Lung (tissue), 12 donors: ENCODE measurements around the gene CPNE7. TPM values are rescaled to one million over a fixed set of nuclear protein-coding genes. Genes with fewer than 3 reads are reported as not detected.

Experiments used
- ATAC-seq: fragments of 200-7000 bp; cut with Tn5 transposase; one replicate; pipeline ENCODE4 v1.9.1; 2020; ENCODE audit warnings: moderate number of reproducible peaks; ENCODE audit not compliant: insufficient read depth, low FRiP score
- DNase-seq, 3 donors: peaks; one replicate each; pipeline ENCODE4 v3.0.0-alpha.2; 2013 to 2017
- H3K27ac ChIP-seq, 2 donors: one replicate each; pipeline ENCODE4 v1.5.1; 2013; ENCODE audit warnings: mild to moderate bottlenecking in 2 of 2, moderate library complexity in 2 of 2, control low read depth in 1 of 2, inconsistent platforms in 1 of 2, low read depth in 1 of 2, low read length in 1 of 2
- H3K27me3 ChIP-seq, 3 donors: one replicate each; pipeline ENCODE4 v1.5.1; 2013; ENCODE audit warnings: low read length in 2 of 3; ENCODE audit not compliant: control insufficient read depth in 3 of 3, insufficient read depth in 3 of 3
- H3K36me3 ChIP-seq, 4 donors: one replicate each; pipeline ENCODE4 v1.5.1; 2013; ENCODE audit warnings: low read length in 4 of 4, mild to moderate bottlenecking in 1 of 4, moderate library complexity in 1 of 4; ENCODE audit not compliant: control insufficient read depth in 4 of 4, insufficient read depth in 4 of 4
- H3K4me1 ChIP-seq, 5 donors: one replicate each; pipeline ENCODE4 v1.5.1; 2013; ENCODE audit warnings: low read length in 5 of 5, mild to moderate bottlenecking in 2 of 5, moderate library complexity in 1 of 5; ENCODE audit not compliant: control insufficient read depth in 5 of 5, insufficient read depth in 5 of 5
- H3K4me3 ChIP-seq: one replicate; pipeline ENCODE4 v1.5.1; 2013; ENCODE audit warnings: mild to moderate bottlenecking, control low read depth, moderate library complexity
- H3K9ac ChIP-seq, 2 donors: one replicate each; pipeline ENCODE4 v1.5.1; 2013; ENCODE audit warnings: low read length in 2 of 2, control low read depth in 1 of 2; ENCODE audit not compliant: insufficient read depth in 1 of 2
- H3K9me3 ChIP-seq, 4 donors: one replicate each; pipeline ENCODE4 v1.5.1; 2013; ENCODE audit warnings: low read length in 3 of 4, mild to moderate bottlenecking in 1 of 4, moderate library complexity in 1 of 4; ENCODE audit not compliant: control insufficient read depth in 4 of 4, insufficient read depth in 3 of 4
- CTCF ChIP-seq: IDR thresholded peaks from 2 replicates; pipeline ENCODE4 v1.5.1; 2012; ENCODE audit warnings: mild to moderate bottlenecking; ENCODE audit errors: control extremely low read depth, extremely low read depth
- WGBS, 2 donors: extraction: QIAGEN DNeasy Blood & Tissue Kit; methylation state at CpG; one replicate each; pipeline ENCODE4 v1.1.7; 2013; 5-methylcytosine and 5-hydroxymethylcytosine counted together
- polyA plus RNA-seq, 2 donors: library from polyadenylated mRNA; stranded (reverse); fragments of 200-250 nt; gene quantifications; one replicate each; pipeline ENCODE4 v1.2.1, GENCODE V29; 2013
- total RNA-seq, 2 donors: library from RNA; depleted of rRNA in 1 of 2; stranded (reverse); fragments of >200 nt in 1 of 2; gene quantifications; one replicate each; pipeline ENCODE4 v1.2.1, GENCODE V29; 2014 to 2021
- donor health status: control.
- donor health status: control.
- donor health status: Bipolar disorder and iron deficiency.
- donor health status: healthy.
- donor health status: DM: yes; HTN: yes; CAD: no.

The CPNE7 gene
- total and polyA plus RNA-seq, 4 donors: 0.65 to 2.2 (median 1.2) TPM

DNA sequence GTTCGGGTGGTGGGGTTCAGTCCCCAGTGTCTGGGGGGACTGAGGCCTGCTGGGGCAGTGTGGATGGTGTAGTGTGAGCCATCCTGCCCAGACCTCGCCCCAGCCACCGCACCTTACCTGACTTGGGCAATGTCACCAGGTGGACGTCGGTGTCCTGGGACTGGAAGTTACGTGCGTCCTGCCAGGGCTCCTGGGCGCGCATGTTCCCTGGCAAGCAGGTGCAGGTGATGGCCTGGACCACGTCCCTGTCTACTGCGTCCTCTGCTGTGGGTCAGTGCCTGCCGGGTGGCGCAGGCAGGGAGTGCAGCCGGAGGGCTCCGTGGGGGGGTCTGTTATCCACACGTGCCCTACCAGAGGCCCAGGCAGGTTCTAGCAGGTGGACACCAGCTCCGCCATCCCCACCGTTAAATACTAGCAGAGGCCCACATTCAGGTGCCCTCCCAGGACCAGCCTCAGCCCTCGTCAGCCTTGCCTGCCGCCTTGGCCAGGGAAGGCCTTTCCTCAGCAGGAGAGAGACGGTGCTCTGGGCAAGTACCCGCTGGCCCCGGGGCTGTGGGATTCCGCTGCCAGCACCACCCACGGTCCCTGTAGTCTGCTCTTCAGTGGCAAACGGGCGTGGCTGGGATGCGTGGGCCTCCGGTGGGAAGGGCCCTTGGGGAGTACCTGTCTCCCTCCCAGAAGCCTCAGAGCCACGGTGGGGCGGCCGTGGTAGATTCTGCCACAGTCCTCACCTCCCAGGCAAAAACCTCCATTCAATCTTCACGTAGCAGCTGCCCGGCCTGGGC is 29.8 kb downstream of the CPNE7 start:
- Histone ChIP-seq H3K27ac (no peak overlapping the region), H3K9ac (no peak overlapping the region), H3K27me3 (peaks cover 0 to 8% (median 2%) of the 10 kb centered on the region in 3 donors), H3K9me3 (no peaks in the 10 kb centered on the region), H3K4me1 (peaks cover 0 to 9% (median 3%) of the 10 kb centered on the region in 5 donors), H3K36me3 (no peaks in the 10 kb centered on the region), H3K4me3 (no peak overlapping the region)
- DNase-seq (no peak), ATAC-seq (no peak)
- WGBS, 2 donors: 90 to 95% methylated on average over 33 to 34 of the region's 34 CpGs
- no peak for TF ChIP-seq CTCF

DNA sequence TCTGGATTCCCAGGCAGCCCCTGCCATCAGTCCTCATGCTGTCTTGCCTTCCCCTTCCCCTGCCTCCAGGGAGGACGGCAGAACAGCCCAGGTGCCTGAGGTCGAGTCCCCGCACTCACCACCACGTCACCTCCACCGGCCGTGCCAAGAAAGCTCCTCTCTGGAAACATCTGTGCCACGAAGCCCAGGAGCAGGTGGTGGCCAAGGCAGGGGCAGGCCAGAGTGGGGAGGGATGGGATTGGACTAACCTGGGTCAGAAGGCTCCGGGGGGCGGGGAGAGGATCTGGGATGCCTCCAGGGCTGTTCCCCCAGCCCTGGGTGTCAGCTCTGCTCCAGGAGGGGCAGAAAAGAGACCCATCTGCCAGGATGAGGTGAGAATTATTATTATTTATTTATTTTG is 30.4 kb downstream of the CPNE7 start:
- Histone ChIP-seq H3K9me3 (no peaks in the 10 kb centered on the region), H3K4me3 (no peak overlapping the region), H3K36me3 (no peaks in the 10 kb centered on the region), H3K27ac (no peak overlapping the region), H3K9ac (no peak overlapping the region), H3K27me3 (peaks cover 0 to 8% (median 2%) of the 10 kb centered on the region in 3 donors), H3K4me1 (peaks cover 0 to 9% (median 3%) of the 10 kb centered on the region in 5 donors)
- DNase-seq: no peak
- ATAC-seq: no peak
- no peak for TF ChIP-seq CTCF
- 88 to 95% methylated on average over 9 of the region's 9 CpGs for WGBS, 2 donors

GRCh38 chr16:89607453-89607852 is 31.9 kb downstream of the CPNE7 start:
- Histone ChIP-seq H3K27me3 (peaks cover 0 to 8% (median 2%) of the 10 kb centered on the region in 3 donors), H3K36me3 (no peaks in the 10 kb centered on the region), H3K4me1 (peaks cover 0 to 7% (median 3%) of the 10 kb centered on the region in 5 donors), H3K4me3 (no peak overlapping the region), H3K9ac (no peak overlapping the region), H3K27ac (no peak overlapping the region), H3K9me3 (no peaks in the 10 kb centered on the region)
- DNase-seq (no peak), ATAC-seq (no peak)
- WGBS, 2 donors: 85 to 91% methylated on average over 9 of the region's 9 CpGs
- no peak for TF ChIP-seq CTCF
